HG03457 (cell line): ENCODE results near the gene RAB27B.
"Not testable (repeated sequence)": the region's sequence is repeated elsewhere in the genome, so short reads cannot be mapped to it uniquely, and the experiment has no call there.

Experiments
- ATAC-seq: cut with Tn5 transposase; IDR thresholded peaks from one replicate; pipeline ENCODE4 v1.9.1; 2021; ENCODE audit warnings: moderate number of reproducible peaks; ENCODE audit not compliant: unreplicated experiment

RAB27B gene

GRCh38 chr18:54813977-54814565, 14.2 kb upstream of the RAB27B start:
- ATAC-seq = no peak

GRCh38 chr18:54815086-54815485, 13.2 kb upstream of the RAB27B start:
- no peak for ATAC-seq

DNA sequence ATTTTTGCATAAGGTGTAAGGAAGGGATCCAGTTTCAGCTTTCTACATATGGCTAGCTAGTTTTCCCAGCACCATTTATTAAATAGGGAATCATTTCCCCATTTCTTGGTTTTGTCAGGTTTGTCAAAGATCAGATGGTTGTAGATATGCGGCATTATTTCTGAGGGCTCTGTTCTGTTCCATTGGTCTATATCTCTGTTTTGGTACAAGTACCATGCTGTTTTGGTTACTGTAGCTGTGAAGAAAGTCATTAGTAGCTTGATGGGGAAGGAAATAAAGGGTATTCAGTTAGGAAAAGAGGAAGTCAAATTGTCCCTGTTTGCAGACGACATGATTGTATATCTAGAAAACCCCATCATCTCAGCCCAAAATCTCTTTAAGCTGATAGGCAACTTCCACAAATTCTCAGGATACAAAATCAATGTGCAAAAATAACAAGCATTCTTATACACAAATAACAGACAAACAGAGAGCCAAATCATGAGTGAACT, 7.4 kb upstream of the RAB27B start:
- not testable (repeated sequence) for ATAC-seq

- ATAC-seq = no peak
These were observed 5.1 kb upstream of the RAB27B start for GRCh38 chr18:54822872-54823845.

DNA sequence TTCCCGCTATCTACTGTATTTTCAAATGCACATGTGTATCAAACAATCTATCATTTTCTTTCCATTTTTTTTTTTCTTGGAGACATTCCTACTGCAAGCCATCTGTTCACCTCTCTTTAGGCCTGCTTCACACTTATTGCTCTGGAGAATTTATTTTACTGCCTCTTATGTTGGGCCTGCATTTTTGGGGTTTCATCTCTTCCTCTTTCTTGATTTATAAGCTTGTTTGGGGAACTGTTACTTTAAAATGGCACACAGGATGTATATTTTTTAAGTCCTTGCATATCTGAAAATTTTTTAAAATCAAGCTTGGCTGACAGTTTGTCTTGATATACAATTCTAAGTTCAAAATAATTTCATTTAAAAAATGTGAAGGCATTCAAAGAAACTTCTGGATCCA, 3.5 kb upstream of the RAB27B start:
- no peak for ATAC-seq

GRCh38 chr18:54825601-54826344, 2.5 kb upstream of the RAB27B start:
- no peak for ATAC-seq

GRCh38 chr18:54828986-54829385, 709 bp downstream of the RAB27B start:
- no peak for ATAC-seq

- ATAC-seq = no peak
These were observed 1.6 kb downstream of the RAB27B start for GRCh38 chr18:54829856-54830255.

GRCh38 chr18:54830260-54830659, 2.0 kb downstream of the RAB27B start:
- ATAC-seq = no peak

DNA sequence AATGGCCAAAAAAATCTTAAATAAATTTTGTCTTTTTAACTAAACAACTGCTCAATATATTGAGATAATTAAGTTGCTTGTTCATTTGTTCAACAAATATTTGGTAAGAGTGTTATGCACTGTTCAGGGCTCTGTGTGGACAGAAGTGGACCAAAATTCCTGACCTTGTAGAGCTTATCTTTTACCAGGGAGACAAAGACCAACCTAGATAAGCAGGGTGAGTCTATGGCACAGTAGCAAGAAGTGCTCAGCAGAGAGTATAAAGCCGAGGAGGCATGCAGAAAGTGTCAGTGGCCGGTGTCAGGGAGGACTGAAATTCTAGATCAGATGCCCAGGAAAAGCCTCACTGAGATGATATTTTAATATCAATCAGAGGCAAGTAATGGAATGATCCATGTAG, 2.6 kb downstream of the RAB27B start:
- ATAC-seq = no peak

DNA sequence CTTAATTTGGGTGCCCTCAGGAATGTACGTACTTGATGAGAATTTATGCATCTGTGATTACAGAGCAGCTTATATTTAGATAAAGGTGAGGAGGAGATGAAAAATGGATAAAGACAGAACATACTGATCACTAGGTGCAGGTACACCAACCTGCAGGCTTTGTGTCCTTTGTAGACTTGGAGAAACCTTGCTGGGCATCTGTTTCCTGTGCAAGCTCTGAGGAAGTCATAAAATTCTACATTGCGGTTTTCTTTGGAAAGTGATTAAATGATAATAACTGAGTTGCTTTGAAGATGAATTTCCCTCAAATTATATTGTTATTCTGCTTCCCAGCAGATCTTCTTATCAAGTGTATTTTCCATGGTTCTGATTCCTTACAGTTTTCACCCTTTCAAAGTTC, 7.7 kb downstream of the RAB27B start:
- ATAC-seq = no peak

- no peak for ATAC-seq
These were observed 15.0 kb downstream of the RAB27B start for GRCh38 chr18:54843314-54843713.

DNA sequence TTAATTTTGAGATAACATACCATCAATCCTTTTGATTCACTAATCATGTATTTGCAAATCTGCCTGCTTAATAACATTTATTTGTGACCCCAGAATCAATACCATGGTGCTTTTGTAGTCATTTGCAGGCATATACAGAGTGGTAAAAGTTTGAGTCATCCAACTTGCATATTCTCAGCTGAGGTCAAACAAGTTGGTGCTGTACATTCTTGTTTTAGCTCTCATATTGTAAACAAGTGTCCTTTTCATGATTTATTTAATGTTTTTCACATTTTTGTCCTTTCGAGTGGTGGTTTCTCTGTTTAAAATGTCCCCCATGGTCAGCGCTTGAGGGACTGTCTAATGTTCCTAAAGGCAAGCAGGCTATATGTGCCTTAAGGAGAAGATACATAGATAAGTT, 17.5 kb downstream of the RAB27B start:
- ATAC-seq = no peak

DNA sequence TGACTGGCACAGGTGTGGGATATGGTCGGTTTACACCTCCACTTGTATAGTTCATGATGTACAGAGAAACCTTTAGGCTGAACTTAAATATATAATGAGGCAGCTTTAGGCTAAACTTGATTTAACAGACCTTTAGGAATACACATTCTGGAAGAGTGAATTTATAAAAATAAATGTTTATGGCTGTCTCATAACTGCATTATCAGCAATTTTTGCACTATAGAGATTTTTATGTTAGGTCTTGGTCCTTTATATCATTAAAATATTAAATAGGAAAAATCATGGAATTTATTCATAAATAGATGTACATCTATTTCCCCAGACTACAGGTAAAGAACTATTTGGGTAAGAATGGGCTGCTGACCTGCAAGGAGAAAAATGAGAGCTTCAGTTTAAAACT, 19.8 kb downstream of the RAB27B start:
- no peak for ATAC-seq

GRCh38 chr18:54849683-54850082, 21.4 kb downstream of the RAB27B start:
- ATAC-seq = no peak

- ATAC-seq = no peak
These were observed 22.3 kb downstream of the RAB27B start for GRCh38 chr18:54850598-54850997.

GRCh38 chr18:54852780-54853675, 24.8 kb downstream of the RAB27B start:
- ATAC-seq = no peak

DNA sequence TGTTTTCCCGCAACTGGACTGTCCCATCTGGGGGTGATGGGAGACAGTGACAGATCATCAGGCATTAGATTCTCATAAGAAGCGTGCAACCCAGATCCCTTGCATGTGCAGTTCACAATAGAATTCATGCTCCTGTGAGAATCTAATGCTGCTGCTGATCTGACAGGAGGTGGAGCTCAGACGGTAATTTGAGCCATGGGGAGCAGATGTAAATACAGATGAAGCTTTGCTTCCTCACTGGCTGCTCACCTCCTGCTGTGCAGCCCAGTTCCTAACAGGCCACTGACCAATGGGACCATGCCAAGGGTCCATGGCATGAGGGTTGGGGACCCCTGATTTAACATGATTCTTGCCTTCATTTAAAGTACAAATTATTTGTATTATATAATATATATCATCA, 26.8 kb downstream of the RAB27B start:
- not testable (repeated sequence) for ATAC-seq

DNA sequence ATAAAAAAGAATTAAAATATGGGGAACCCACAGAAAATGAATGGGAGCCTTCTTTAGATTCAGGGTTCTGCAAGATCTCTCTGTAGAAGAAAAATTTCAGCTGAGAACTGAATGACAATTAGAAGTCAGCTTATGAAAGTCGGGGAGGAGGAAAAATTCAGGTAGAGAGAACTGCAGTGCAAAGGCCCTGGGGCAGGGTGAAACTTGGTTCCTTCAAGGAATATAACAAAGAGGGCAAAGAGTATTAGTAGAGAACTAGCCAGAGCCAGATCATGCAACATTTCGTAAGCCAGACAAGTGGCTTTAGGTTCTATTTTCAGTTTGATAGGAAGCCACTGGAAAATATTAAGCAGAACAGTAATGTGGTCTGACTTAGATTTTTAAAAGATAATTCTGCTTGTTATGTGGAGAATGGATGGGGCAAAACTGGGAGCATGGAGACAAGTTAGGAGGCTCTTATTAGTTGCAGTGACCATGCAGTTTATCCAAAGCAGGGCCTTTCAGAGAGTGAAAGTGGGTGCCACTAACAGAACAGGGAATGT, 27.9 kb downstream of the RAB27B start:
- no peak for ATAC-seq

DNA sequence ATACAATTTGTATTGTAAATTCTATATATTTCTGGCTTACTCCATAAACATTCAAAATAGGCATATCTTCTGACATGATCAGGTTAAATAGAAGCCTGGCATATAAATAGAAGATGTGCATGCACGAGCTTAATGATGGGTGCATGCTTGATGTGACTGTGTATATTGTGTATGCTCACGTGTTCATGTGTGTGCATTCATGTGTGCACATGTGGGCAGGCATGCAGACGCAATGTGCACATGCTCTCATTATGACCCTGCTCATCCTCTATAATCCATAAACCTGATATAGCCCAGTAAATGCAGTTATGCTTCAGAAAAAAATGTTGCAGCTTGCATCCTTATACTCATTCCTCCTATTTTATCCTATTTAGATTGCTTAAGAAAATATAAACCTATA, 29.2 kb downstream of the RAB27B start:
- ATAC-seq = no peak
